A549 (cell line): ENCODE measurements around the gene ATP6V1G2.

Experiments
- JUNB ChIP-seq: fragments of >200 bp; sonication (Bioruptor Twin); formaldehyde crosslinking; IDR thresholded peaks from 2 replicates; pipeline ENCODE4 v1.6.1; 2016
- MAX ChIP-seq: IDR thresholded peaks from 2 replicates; pipeline ENCODE4 v1.6.1; 2012
- POLR2A ChIP-seq: IDR thresholded peaks from 2 replicates; pipeline ENCODE4 v1.6.1; 2012; ENCODE audit warnings: mild to moderate bottlenecking, low read length
- POLR2AphosphoS2 ChIP-seq: conservative IDR thresholded peaks from 2 replicates; pipeline ENCODE4 v1.6.1; 2012; ENCODE audit warnings: low read length, improper control_type of control experiment, inconsistent platforms
- REST ChIP-seq: fragments of 200-600 bp; sonication (generic); IDR thresholded peaks from 2 replicates; pipeline ENCODE4 v1.6.1; 2016; ENCODE audit warnings: antibody characterized with exemption, mild to moderate bottlenecking, moderate library complexity
- TP53 ChIP-seq: fragments of 250-450 bp; sonication (Bioruptor Pico); IDR thresholded peaks from 2 replicates; pipeline ENCODE4 v1.5.0; 2021; ENCODE audit warnings: mild to moderate bottlenecking, moderate library complexity
- TF ChIP-seq, protein P1 (sequence below): fragments of >200 bp; sonication (Bioruptor Twin); formaldehyde crosslinking; IDR thresholded peaks from 3 replicates; pipeline ENCODE4 v1.5.1; 2016

- TF ChIP-seq REST (no peak), POLR2A (no peak), TP53 (no peak), JUNB (no peak), POLR2AphosphoS2 (no peak), MAX (no peak)
- TF ChIP-seq, protein P1, sequence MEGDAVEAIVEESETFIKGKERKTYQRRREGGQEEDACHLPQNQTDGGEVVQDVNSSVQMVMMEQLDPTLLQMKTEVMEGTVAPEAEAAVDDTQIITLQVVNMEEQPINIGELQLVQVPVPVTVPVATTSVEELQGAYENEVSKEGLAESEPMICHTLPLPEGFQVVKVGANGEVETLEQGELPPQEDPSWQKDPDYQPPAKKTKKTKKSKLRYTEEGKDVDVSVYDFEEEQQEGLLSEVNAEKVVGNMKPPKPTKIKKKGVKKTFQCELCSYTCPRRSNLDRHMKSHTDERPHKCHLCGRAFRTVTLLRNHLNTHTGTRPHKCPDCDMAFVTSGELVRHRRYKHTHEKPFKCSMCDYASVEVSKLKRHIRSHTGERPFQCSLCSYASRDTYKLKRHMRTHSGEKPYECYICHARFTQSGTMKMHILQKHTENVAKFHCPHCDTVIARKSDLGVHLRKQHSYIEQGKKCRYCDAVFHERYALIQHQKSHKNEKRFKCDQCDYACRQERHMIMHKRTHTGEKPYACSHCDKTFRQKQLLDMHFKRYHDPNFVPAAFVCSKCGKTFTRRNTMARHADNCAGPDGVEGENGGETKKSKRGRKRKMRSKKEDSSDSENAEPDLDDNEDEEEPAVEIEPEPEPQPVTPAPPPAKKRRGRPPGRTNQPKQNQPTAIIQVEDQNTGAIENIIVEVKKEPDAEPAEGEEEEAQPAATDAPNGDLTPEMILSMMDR: no peak
Measured at GRCh38 chr6:31533455-31533841, 13.0 kb downstream of the ATP6V1G2 start.
